Testis (tissue), 2 donors: ENCODE results near the gene SERTAD4.

ENCODE experiments used
- CTCF ChIP-seq, 3 experiments: fragments of 450-650 bp in 2 of 3; fragments of 200-600 bp in 1 of 3; sonication (generic) in 1 of 3; IDR thresholded peaks; one replicate each; pipeline ENCODE4 v1.5.1; 2016 to 2019; ENCODE audit warnings: antibody characterized with exemption in 3 of 3, mild to moderate bottlenecking in 2 of 3, moderate library complexity in 1 of 3
- POLR2A ChIP-seq: fragments of 450-650 bp; IDR thresholded peaks from one replicate; pipeline ENCODE4 v1.6.1; 2017; ENCODE audit warnings: antibody characterized with exemption, mild to moderate bottlenecking, moderate library complexity

GRCh38 chr1:210217482-210217881 lies 15.1 kb upstream of the SERTAD4 start:
- no peak for TF ChIP-seq CTCF (IDR thresholded peaks at IDR 0.05)
- TF ChIP-seq POLR2A = no peak
